HepG2 (cell line): ENCODE data around the gene TOP2A. TPM values are rescaled to one million over a fixed set of nuclear protein-coding genes. Genes with fewer than 3 reads are reported as not detected.

Experiments
- ATM ChIP-seq: fragments of 450-650 bp; IDR thresholded peaks from 2 replicates; pipeline ENCODE4 v1.7.1; 2017; ENCODE audit warnings: mild to moderate bottlenecking, borderline replicate concordance
- CREB1 ChIP-seq, 2 experiments: fragments of 450-650 bp in 1 of 2; IDR thresholded peaks; 2 replicates each; pipeline ENCODE4 v1.6.1; 2016 to 2017; ENCODE audit warnings: control low read depth in 1 of 2, mild to moderate bottlenecking in 1 of 2, missing compliant biosample characterization in 1 of 2, missing genetic modification characterization in 1 of 2
- CREB3 ChIP-seq: sonication (generic); formaldehyde crosslinking; IDR thresholded peaks from 2 replicates; pipeline ENCODE4 v1.5.0; 2020; ENCODE audit warnings: missing genetic modification reagents
- CREBL2 ChIP-seq: sonication (generic); formaldehyde crosslinking; IDR thresholded peaks from 2 replicates; pipeline ENCODE4 v1.8.1; 2023; ENCODE audit warnings: missing genetic modification reagents, mild to moderate bottlenecking, borderline replicate concordance
- HCFC1 ChIP-seq: fragments of 150-350 bp; IDR thresholded peaks from 2 replicates; pipeline ENCODE4 v1.6.1; 2014; ENCODE audit warnings: low read depth, low read length
- HES4 ChIP-seq: sonication (generic); formaldehyde crosslinking; IDR thresholded peaks from 2 replicates; pipeline ENCODE4 v1.9.0; 2021; ENCODE audit warnings: mild to moderate bottlenecking, missing genetic modification reagents, borderline replicate concordance
- MAFG ChIP-seq: sonication (generic); formaldehyde crosslinking; IDR thresholded peaks from 2 replicates; pipeline ENCODE4 v1.5.1; 2020; ENCODE audit warnings: mild to moderate bottlenecking, missing genetic modification reagents
- NCOA5 ChIP-seq: sonication (generic); formaldehyde crosslinking; IDR thresholded peaks from 2 replicates; pipeline ENCODE4 v1.4.0; 2020; ENCODE audit warnings: missing genetic modification reagents
- PHF5A ChIP-seq: IDR thresholded peaks from one replicate; pipeline ENCODE4 v1.6.1; 2018; ENCODE audit warnings: low read depth, missing genetic modification reagents; ENCODE audit not compliant: unreplicated experiment
- POLR2AphosphoS2 ChIP-seq: IDR thresholded peaks from 2 replicates; pipeline ENCODE4 v1.6.1; 2011; ENCODE audit warnings: low read depth, low read length, improper control_type of control experiment
- PTBP1 ChIP-seq: fragments of 200-400 bp; formaldehyde crosslinking; IDR thresholded peaks from 2 replicates; pipeline ENCODE4 v1.6.1; 2018; ENCODE audit warnings: low read length, low read depth; ENCODE audit not compliant: poor library complexity, severe bottlenecking
- SMC3 ChIP-seq: IDR thresholded peaks from 2 replicates; pipeline ENCODE4 v1.6.1; 2011; ENCODE audit warnings: low read length, improper control_type of control experiment
- SNRNP70 ChIP-seq: fragments of 200-400 bp; formaldehyde crosslinking; IDR thresholded peaks from 2 replicates; pipeline ENCODE4 v1.6.1; 2017; ENCODE audit warnings: mild to moderate bottlenecking, low read depth, low read length, moderate library complexity
- TBP ChIP-seq: sonication (generic); formaldehyde crosslinking; IDR thresholded peaks from 2 replicates; pipeline ENCODE4 v1.5.0; 2020; ENCODE audit warnings: missing genetic modification reagents
- TGIF2 ChIP-seq: IDR thresholded peaks from 2 replicates; pipeline ENCODE4 v1.6.1; 2016; ENCODE audit warnings: control low read depth, missing compliant biosample characterization
- THAP7 ChIP-seq: sonication (generic); formaldehyde crosslinking; IDR thresholded peaks from 2 replicates; pipeline ENCODE4 v1.8.1; 2023; ENCODE audit warnings: mild to moderate bottlenecking, missing genetic modification reagents
- XBP1 ChIP-seq: sonication (generic); formaldehyde crosslinking; IDR thresholded peaks from 2 replicates; pipeline ENCODE4 v1.5.0; 2020; ENCODE audit warnings: missing genetic modification reagents
- ZBTB38 ChIP-seq: sonication (generic); formaldehyde crosslinking; IDR thresholded peaks from 2 replicates; pipeline ENCODE4 v1.5.1; 2020; ENCODE audit warnings: mild to moderate bottlenecking, missing genetic modification reagents
- ZFAT ChIP-seq: sonication (generic); formaldehyde crosslinking; conservative IDR thresholded peaks from 2 replicates; pipeline ENCODE4 v1.8.1; 2023; ENCODE audit warnings: missing genetic modification reagents, inconsistent platforms
- ZNF30 ChIP-seq: sonication (generic); formaldehyde crosslinking; IDR thresholded peaks from 2 replicates; pipeline ENCODE4 v1.5.0; 2020; ENCODE audit warnings: mild to moderate bottlenecking, missing genetic modification reagents
- ZNF543 ChIP-seq: sonication (generic); formaldehyde crosslinking; IDR thresholded peaks from 2 replicates; pipeline ENCODE4 v1.4.0; 2020; ENCODE audit warnings: mild to moderate bottlenecking, missing genetic modification reagents
- ZNF781 ChIP-seq: sonication (generic); formaldehyde crosslinking; IDR thresholded peaks from 2 replicates; pipeline ENCODE4 v1.5.1; 2020; ENCODE audit warnings: borderline replicate concordance, mild to moderate bottlenecking, missing genetic modification reagents; ENCODE audit errors: not compliant biosample characterization
- ZNF782 ChIP-seq: sonication (generic); formaldehyde crosslinking; IDR thresholded peaks from 2 replicates; pipeline ENCODE4 v1.4.0; 2020; ENCODE audit warnings: missing genetic modification reagents, mild to moderate bottlenecking, borderline replicate concordance
- polyA plus RNA-seq, 8 experiments: library from polyadenylated mRNA; depleted of rRNA in 3 of 8; stranded (reverse) in 7 of 8; unstranded in 1 of 8; fragments of >200 nt; fragmentation: Illumina TruSeq in 4 of 8; extraction: Trizol in 4 of 8; gene quantifications; 2 replicates each; pipeline versions ENCODE4 v1.2.1 to v1.2.3, GENCODE V29; 2011 to 2016; ENCODE audit warnings: low read depth in 4 of 8, missing spikeins in 1 of 8, mixed read lengths in 1 of 8; ENCODE audit not compliant: insufficient read depth in 1 of 8
- total RNA-seq, 5 experiments: library from RNA; depleted of rRNA; stranded (reverse); fragments of >200 nt; fragmentation: Illumina TruSeq; extraction: Trizol; gene quantifications; 2 replicates each; pipeline ENCODE4 v1.2.3, GENCODE V29; 2016; ENCODE audit warnings: low read depth in 1 of 5
- TF ChIP-seq, protein P1 (sequence below): sonication (generic); formaldehyde crosslinking; IDR thresholded peaks from 2 replicates; pipeline ENCODE4 v1.5.0; 2020; ENCODE audit warnings: missing genetic modification reagents
- TF ChIP-seq, protein P2 (sequence below): sonication (generic); formaldehyde crosslinking; IDR thresholded peaks from 2 replicates; pipeline ENCODE4 v1.4.0; 2020; ENCODE audit warnings: missing genetic modification reagents
- TF ChIP-seq, protein P3 (sequence below): sonication (generic); formaldehyde crosslinking; IDR thresholded peaks from 2 replicates; pipeline ENCODE4 v1.8.0; 2022; ENCODE audit warnings: mild to moderate bottlenecking, missing genetic modification reagents

Gene TOP2A
- total and polyA plus RNA-seq, 2 of the 13 experiments (the other 11 are each of a cell fraction or from before 2014, with no cell fraction given), result 108 to 327 TPM

DNA sequence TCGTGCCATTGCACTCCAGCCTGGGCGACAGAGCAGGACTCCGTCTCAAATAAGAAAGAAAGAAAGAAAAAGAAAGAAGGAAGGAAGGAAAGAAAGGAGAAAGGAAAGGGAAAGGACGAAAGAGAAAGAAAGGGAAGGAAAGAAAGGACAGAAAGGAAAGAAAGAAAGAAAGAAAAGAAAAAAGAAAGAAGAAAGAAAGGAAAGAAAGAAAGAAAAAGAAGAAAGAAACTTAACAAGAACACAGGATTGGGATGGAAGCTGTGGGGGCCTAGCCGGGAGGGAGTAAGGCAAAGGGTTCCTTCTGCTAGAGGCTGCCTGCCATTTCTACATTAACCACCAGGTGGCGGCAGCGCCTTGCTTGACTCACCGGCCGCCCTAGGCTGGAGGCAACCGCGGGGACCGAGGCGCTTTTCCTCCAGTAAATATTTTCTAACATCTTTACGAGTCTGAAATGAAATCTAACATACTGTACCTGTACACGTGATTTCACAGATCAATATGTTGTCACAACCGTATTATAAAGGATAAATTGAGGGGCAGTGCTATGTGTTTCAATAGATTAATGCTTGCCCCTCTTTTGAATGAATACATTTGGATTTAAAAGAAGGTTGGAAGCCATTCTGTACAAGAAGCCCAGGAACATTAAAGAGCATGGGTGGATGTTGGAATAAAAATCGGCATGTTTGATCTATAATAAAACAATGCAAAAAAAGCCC is 59.2 kb downstream of the TOP2A start (continued):
- TF ChIP-seq ZBTB38 (no peak), TBP (no peak), TGIF2 (no peak), PTBP1 (no peak), CREBL2 (CRISPR knock-in tag) (no peak), SMC3 (peak; percentile 87), MAFG (CRISPR knock-in tag) (no peak), ZFAT (CRISPR knock-in tag) (no peak), CREB1 (IDR thresholded peaks at IDR 0.05) (no peak), CREB1 (CRISPR knock-in tag; IDR thresholded peaks at IDR 0.05) (no peak), CREB3 (CRISPR knock-in tag) (no peak), THAP7 (CRISPR knock-in tag) (no peak), ATM (0 out of 2 replicates have a peak, but pooled peaks have one; percentile 48), PHF5A (CRISPR knock-in tag) (no peak), HCFC1 (no peak), POLR2AphosphoS2 (no peak), HES4 (no peak), ZNF782 (CRISPR knock-in tag) (no peak), XBP1 (CRISPR knock-in tag) (no peak), NCOA5 (CRISPR knock-in tag) (no peak), ZNF543 (CRISPR knock-in tag) (no peak), ZNF781 (CRISPR knock-in tag) (no peak), ZNF30 (CRISPR knock-in tag) (no peak), SNRNP70 (no peak)
- TF ChIP-seq, protein P1, sequence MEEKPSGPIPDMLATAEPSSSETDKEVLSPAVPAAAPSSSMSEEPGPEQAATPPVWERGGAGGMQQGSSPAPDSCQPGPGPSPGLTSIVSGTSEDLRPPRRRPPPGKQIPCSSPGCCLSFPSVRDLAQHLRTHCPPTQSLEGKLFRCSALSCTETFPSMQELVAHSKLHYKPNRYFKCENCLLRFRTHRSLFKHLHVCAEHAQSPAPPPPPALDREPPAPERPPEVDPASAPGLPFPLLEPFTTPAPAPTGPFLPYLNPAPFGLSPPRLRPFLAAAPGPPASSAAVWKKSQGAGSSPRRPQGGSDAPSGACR, result 0 out of 2 replicates have a peak, but pooled peaks have one; percentile 7
- TF ChIP-seq, protein P2, sequence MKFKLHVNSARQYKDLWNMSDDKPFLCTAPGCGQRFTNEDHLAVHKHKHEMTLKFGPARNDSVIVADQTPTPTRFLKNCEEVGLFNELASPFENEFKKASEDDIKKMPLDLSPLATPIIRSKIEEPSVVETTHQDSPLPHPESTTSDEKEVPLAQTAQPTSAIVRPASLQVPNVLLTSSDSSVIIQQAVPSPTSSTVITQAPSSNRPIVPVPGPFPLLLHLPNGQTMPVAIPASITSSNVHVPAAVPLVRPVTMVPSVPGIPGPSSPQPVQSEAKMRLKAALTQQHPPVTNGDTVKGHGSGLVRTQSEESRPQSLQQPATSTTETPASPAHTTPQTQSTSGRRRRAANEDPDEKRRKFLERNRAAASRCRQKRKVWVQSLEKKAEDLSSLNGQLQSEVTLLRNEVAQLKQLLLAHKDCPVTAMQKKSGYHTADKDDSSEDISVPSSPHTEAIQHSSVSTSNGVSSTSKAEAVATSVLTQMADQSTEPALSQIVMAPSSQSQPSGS (CRISPR knock-in tag), result no peak
- TF ChIP-seq, protein P3, sequence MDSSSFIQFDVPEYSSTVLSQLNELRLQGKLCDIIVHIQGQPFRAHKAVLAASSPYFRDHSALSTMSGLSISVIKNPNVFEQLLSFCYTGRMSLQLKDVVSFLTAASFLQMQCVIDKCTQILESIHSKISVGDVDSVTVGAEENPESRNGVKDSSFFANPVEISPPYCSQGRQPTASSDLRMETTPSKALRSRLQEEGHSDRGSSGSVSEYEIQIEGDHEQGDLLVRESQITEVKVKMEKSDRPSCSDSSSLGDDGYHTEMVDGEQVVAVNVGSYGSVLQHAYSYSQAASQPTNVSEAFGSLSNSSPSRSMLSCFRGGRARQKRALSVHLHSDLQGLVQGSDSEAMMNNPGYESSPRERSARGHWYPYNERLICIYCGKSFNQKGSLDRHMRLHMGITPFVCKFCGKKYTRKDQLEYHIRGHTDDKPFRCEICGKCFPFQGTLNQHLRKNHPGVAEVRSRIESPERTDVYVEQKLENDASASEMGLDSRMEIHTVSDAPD (CRISPR knock-in tag), result no peak
